ENCODE data around the gene C10orf62.

Gene C10orf62

DNA sequence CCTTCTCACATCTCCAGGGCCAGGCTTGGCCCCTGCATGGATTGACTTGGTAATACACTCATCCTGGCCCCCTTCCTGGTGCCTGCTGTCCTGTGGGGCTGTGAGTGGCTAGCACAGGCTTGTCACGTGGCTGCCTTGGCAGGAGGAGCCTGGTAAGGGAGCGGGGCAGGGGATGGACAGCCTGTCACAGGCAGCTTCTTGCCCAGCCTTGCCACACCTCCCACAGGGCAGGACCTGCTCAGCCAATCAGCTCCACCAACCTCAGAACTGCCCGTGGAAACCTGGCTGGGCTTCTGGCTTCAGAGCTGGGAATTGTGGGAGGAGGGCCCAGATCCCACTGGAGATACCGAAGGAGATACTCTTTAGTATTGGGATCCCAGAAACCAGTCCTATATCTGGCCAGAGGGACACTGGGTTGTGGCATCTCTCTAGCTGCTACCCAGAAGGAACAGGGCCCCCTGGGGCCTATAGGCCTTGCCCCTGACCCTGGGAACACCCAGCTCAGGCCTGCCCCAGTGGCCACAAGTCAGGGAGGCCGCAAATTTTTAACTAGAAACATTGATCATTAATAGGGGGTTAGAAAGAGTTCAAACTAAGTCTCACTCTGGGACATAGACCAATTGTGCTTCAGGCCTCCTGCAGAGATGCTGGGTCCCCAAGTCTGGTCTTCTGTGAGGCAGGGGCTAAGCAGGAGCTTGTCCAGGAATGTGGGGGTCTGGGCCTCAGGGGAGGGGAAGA lies 5.3 kb upstream of the C10orf62 start, which contains the start of gene HOGA1:
Gene HOGA1 (plus strand): TSS at position 330 of the 738 bp plus-strand sequence. CDS start 315 bp downstream, at position 645.
- no peak within 1 kb of the TSS for H3K4me3 ChIP-seq (ENCODE audit: low read length)
- no peaks in the 10 kb centered on the region for H3K27me3 ChIP-seq (ENCODE audit: insufficient read depth, low read length)
- H3K36me3 ChIP-seq (ENCODE audit: insufficient read depth, low read length) = no peaks in the 10 kb centered on the region
- H3K4me1 ChIP-seq (ENCODE audit: insufficient read depth, low read length) = no peaks in the 10 kb centered on the region
- no peak within 1 kb of the TSS for H2AFZ ChIP-seq (ENCODE audit: low read depth, low read length)
- H3K9me3 ChIP-seq (ENCODE audit: low read length) = no peaks in the 10 kb centered on the region

DNA sequence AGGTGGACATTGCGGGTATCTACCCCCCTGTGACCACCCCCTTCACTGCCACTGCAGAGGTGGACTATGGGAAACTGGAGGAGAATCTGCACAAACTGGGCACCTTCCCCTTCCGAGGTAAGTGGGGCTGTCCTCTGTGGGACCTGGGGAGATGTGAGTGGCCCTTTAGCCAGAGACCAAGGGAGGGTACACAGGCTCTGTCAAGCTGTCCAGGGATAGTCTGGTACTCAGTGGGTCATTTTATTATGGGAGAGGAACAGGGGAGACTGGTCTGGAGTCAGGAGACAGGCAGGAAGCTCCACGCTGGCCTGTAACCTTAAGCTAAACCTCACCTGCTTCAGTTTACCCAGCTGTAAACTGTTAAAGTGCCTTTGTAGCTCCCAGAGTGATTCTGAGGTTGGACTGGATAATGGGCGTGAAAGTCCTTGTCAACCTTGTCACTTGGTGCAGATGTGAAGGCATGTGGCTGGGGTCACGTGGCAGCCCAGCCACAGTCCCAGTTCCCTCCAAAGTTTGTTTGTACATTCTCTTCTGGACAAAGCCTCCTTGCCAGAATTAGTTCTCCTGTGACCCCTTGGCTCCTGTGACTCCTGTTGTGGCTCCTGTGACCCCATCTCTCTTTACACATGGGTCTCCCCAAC lies 4.6 kb upstream of the C10orf62 start:
- H3K4me1 ChIP-seq (ENCODE audit: insufficient read depth, low read length) = no peaks in the 10 kb centered on the region
- no peaks in the 10 kb centered on the region for H3K27me3 ChIP-seq (ENCODE audit: insufficient read depth, low read length)
- no peaks in the 10 kb centered on the region for H3K9me3 ChIP-seq (ENCODE audit: low read length)

DNA sequence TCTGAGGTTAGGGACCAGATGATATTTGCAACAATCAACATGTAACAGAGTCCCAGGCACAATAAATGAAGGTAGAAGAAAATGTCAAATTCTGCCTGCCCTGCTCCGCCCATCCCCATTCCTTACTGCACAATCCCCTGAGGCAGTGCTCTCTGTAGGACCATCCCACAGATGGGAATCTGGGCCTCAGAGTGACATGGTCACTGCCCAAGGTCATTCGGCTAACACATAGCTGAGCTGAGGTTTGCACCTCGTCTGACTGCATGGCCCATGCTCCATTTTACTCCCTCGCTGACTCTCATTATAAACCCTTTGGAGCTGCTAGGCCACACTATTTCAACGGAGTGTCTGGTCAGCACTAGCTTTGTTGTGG lies 4.1 kb upstream of the C10orf62 start:
- Histone ChIP-seq H3K4me1 (ENCODE audit: insufficient read depth, low read length) (no peaks in the 10 kb centered on the region), H2AFZ (ENCODE audit: low read depth, low read length) (no peak overlapping the region), H3K9me3 (ENCODE audit: low read length) (no peaks in the 10 kb centered on the region), H3K36me3 (ENCODE audit: insufficient read depth, low read length) (no peaks in the 10 kb centered on the region), H3K4me3 (ENCODE audit: low read length) (no peak overlapping the region), H3K27me3 (ENCODE audit: insufficient read depth, low read length) (no peaks in the 10 kb centered on the region)

More for the DNA sequence above, 4.6 kb upstream of the C10orf62 start:
- Histone ChIP-seq H3K4me3 (ENCODE audit: low read length) (no peak overlapping the region), H2AFZ (ENCODE audit: low read depth, low read length) (no peak overlapping the region), H3K36me3 (ENCODE audit: insufficient read depth, low read length) (no peaks in the 10 kb centered on the region)

DNA sequence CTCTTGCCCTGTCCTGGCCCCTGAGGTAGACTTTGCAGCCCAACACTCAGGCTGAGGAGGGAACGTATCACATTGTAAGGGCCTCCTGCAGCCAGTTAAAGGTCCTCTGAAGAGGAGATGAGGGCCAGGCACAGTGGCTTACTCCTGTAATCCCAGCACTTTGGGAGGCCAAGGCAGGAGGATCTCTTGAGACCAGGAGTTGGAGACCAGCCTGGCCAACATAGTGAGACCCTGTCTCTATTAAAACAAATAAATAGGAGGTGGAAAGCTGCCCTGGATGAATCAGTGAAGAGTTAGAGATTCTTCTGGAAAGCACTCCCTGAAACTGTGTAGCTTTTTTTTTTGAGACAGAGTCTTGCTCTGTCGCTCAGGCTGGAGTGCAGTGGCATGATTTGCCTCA lies 2.3 kb upstream of the C10orf62 start:
- Histone ChIP-seq H3K9me3 (ENCODE audit: low read length) (no peaks in the 10 kb centered on the region), H3K4me1 (ENCODE audit: insufficient read depth, low read length) (no peaks in the 10 kb centered on the region), H3K27me3 (ENCODE audit: insufficient read depth, low read length) (no peaks in the 10 kb centered on the region), H2AFZ (ENCODE audit: low read depth, low read length) (no peak overlapping the region), H3K36me3 (ENCODE audit: insufficient read depth, low read length) (no peaks in the 10 kb centered on the region), H3K4me3 (ENCODE audit: low read length) (no peak overlapping the region)

DNA sequence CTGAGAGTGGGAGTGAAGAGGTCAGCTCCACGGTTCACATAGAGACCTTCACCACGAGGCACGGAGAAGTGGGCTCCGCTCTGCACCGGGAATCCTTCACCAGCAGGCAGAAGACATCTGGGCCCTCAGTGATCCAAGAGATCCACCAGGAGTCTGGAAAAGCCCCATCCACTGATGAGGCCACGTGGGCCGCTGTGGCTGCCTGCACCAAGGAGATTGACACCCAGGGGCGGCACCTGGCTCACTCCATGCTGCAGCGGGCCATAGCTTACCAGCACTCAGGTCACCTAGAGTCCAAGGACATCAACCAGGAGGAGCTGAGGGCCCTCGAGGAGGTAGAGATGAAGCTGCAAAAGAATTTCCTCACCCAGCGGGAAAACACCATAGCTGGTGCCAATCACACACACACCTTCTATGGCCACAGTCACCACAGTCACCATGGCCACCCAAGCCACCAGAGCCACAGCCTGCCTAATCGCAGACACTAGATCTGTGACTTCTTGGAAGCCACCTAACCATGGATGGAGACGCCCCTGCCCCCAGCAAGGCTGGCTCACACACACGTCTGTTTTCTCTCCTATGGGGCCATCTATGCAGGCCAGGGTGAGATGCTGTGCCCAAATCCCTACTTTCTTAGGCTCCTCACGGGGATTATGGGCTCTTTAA lies 694 bp downstream of the C10orf62 start:
- H3K36me3 ChIP-seq (ENCODE audit: insufficient read depth, low read length) = no peaks in the 10 kb centered on the region
- no peak overlapping the region for H2AFZ ChIP-seq (ENCODE audit: low read depth, low read length)
- H3K4me3 ChIP-seq (ENCODE audit: low read length) = no peak overlapping the region
- H3K4me1 ChIP-seq (ENCODE audit: insufficient read depth, low read length) = no peaks in the 10 kb centered on the region
- no peaks in the 10 kb centered on the region for H3K9me3 ChIP-seq (ENCODE audit: low read length)
- H3K27me3 ChIP-seq (ENCODE audit: insufficient read depth, low read length) = no peaks in the 10 kb centered on the region

DNA sequence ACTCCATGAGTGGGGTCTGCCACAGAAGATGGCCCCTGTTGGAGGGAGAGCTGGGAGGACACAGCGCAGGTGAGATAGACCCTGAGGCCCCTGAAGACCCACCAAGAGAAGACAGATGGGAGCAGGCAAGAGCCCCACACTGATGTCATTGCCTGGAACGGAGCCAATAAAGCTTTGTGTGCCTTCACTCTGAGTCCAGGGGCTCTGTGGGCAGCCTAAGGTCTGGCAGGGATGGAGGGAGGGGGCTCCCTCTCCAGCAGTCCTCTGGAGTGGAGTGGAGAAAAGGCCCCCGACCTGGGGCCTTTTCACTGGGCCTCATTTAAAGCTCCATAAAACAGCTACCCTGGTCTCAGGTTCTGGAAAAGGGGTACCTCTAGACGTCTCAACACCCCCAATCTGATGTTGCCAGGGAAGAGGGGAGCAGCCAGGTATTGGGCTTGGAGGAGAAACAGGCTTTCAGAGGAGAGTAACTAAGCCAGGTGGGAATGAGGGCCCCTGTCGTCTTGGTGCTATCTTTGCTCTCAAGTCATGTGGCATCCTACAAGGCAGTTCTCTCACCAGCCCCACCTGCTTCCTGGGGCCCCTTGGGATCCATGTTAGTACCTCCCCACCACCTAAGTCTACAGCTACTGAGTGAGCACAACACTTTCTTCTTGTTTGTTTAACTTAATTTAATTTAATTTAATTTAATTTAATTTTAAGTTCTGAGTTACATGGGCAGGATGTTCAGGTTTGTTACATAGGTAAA lies 1.4 kb downstream of the C10orf62 start:
- H3K4me3 ChIP-seq (ENCODE audit: low read length) = no peak overlapping the region
- H3K27me3 ChIP-seq (ENCODE audit: insufficient read depth, low read length) = no peaks in the 10 kb centered on the region
- H2AFZ ChIP-seq (ENCODE audit: low read depth, low read length) = no peak overlapping the region
- no peaks in the 10 kb centered on the region for H3K36me3 ChIP-seq (ENCODE audit: insufficient read depth, low read length)
- peaks cover under 1% of the 10 kb centered on the region for H3K4me1 ChIP-seq (ENCODE audit: insufficient read depth, low read length)
- no peaks in the 10 kb centered on the region for H3K9me3 ChIP-seq (ENCODE audit: low read length)

DNA sequence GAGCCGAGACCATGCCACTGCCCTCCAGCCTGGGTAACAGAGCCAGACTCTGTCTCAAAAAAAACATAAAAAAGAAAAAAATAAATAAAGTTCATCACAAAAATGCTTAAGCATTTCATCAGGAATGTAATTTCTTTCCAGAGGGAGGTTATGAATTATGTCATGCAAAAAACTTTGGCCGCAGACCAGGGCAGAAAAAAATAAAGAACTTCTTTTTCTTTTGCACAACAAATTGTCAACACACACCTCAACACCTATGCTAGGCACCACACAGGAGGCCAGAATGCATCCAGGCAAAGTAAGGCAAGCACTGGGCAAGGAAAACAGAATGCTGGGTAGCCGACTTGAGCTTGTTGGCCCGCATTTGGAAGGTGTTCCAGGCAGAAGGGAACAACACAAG lies 3.9 kb downstream of the C10orf62 start:
- Histone ChIP-seq H2AFZ (ENCODE audit: low read depth, low read length) (no peak overlapping the region), H3K27me3 (ENCODE audit: insufficient read depth, low read length) (no peaks in the 10 kb centered on the region), H3K9me3 (ENCODE audit: low read length) (no peaks in the 10 kb centered on the region), H3K4me3 (ENCODE audit: low read length) (no peak overlapping the region), H3K36me3 (ENCODE audit: insufficient read depth, low read length) (no peaks in the 10 kb centered on the region), H3K4me1 (ENCODE audit: insufficient read depth, low read length) (peaks cover 5% of the 10 kb centered on the region)

DNA sequence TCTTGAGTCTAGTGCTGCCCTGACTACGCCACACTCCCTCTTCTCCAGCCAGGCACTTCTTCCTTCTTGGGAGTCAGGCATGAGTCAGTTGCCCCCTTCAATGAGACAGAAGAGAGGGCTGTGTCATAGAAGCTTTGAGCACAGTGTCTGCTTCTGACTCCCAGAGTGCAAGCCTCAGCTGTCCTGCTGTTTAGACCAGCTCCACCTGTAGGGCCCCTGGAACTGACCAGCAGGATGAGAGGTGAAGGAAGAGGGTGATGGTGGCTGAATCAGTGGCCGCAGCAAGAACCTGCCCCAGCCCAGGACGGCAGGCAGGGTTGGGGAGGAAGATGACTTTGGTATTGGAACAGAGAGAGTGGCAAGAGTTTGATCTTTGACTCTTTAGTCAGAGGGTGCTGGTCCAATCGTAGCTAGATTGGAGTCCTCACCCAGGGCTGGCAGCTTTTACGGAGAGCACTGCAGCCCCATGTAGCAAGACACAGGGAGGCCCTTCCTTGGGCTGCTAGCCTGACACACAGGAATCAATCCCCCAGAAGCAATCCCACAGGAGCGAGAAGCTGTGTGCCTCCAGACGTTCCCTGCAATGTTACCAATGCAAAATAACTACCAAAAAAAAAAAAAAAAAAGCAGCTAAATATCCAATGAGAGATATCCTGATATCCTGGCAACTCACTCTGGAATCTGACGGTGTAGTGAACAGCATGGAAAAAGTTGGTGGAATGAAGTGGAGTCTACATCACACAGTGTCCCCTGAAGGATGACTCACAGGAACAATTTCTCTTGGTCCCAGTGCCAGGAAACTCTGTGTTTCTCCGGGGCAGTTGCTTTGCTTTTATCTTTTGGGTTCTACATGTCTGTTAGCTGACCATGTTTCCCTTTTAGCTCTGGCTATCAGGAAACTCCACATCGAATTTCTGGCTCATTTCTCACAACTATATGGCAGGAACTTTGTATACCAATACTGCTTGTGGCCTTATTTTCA lies 6.9 kb downstream of the C10orf62 start:
- H3K4me1 ChIP-seq (ENCODE audit: insufficient read depth, low read length) = peaks cover 5% of the 10 kb centered on the region
- H3K4me3 ChIP-seq (ENCODE audit: low read length) = no peak overlapping the region
- no peaks in the 10 kb centered on the region for H3K36me3 ChIP-seq (ENCODE audit: insufficient read depth, low read length)
- H2AFZ ChIP-seq (ENCODE audit: low read depth, low read length) = no peak overlapping the region
- H3K27me3 ChIP-seq (ENCODE audit: insufficient read depth, low read length) = no peaks in the 10 kb centered on the region
- no peaks in the 10 kb centered on the region for H3K9me3 ChIP-seq (ENCODE audit: low read length)

DNA sequence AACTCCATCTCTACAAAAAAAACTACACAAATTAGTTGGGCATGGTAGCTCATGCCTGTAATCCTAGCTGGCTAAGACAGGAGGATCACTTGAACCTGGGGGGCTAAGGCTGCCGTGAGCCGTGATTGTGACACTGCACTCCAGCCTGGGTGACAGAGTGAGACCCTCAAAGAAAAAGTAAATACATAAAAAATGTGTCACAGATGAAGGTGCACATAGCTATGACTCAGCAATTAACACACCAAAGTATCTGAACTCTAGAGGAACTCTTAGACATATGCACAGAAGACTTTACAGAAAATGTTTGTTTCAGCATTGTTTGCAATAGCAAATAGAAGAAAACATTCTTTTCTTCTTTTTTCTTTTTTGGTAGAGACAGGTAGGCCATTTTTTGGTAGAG lies 8.3 kb downstream of the C10orf62 start:
- H2AFZ ChIP-seq (ENCODE audit: low read depth, low read length) = no peak overlapping the region
- H3K36me3 ChIP-seq (ENCODE audit: insufficient read depth, low read length) = no peaks in the 10 kb centered on the region
- H3K4me3 ChIP-seq (ENCODE audit: low read length) = no peak overlapping the region
- no peaks in the 10 kb centered on the region for H3K9me3 ChIP-seq (ENCODE audit: low read length)
- no peaks in the 10 kb centered on the region for H3K27me3 ChIP-seq (ENCODE audit: insufficient read depth, low read length)
- H3K4me1 ChIP-seq (ENCODE audit: insufficient read depth, low read length) = peaks cover 5% of the 10 kb centered on the region

DNA sequence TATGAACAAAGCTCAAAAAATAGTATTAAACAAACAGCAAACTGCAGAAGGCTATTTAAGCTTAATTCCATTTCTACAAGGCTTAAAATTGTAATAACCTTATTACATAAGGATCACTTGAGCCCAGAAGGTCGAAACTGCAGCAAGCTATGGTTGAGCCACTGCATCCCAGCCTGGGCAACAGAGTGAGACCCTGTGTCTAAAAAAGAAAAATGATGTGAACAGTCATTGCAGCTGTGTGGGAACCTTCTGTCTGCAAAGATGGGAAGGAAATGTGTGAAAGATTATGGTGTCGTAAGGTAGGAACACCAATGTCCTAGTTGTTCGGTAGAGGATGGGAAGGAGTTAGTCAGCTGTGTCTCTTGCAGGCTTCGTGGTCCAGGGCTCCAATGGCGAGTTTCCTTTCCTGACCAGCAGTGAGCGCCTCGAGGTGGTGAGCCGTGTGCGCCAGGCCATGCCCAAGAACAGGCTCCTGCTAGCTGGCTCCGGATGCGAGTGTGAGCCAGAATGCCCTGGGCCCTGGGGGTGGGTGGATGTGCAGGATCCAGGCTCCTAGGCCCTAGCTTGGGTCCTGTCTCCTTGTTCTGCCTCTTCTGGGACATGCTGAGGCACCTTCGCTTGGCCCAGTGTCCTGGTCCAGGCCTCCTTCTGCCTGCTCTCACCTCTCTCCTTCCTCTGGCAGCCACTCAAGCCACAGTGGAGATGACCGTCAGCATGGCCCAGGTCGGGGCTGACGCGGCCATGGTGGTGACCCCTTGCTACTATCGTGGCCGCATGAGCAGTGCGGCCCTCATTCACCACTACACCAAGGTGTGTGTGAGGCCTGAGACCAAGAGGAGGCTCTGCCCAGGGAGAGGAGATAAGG lies 9.1 kb downstream of the C10orf62 start:
- H3K27me3 ChIP-seq (ENCODE audit: insufficient read depth, low read length) = no peaks in the 10 kb centered on the region
- no peaks in the 10 kb centered on the region for H3K9me3 ChIP-seq (ENCODE audit: low read length)
- H3K36me3 ChIP-seq (ENCODE audit: insufficient read depth, low read length) = no peaks in the 10 kb centered on the region
- H3K4me3 ChIP-seq (ENCODE audit: low read length) = no peak overlapping the region
- H2AFZ ChIP-seq (ENCODE audit: low read depth, low read length) = no peak overlapping the region
- peaks cover 5% of the 10 kb centered on the region for H3K4me1 ChIP-seq (ENCODE audit: insufficient read depth, low read length)

DNA sequence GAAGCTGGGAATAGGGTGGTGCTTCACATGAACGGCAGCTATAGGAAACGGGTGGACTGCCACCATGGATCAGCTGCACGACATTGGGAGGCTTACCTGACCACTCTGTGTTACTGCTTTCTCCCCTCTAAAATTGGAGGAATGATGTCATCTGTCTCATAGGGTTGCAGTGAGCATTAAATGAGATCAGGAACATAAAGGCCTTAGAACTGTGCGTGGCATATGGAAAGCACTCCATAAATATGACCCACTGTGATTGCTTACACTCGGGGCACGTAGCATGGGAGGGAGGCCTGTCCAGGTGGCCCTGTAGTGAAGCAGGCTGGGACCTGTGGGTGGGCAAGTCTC lies 9.7 kb downstream of the C10orf62 start:
- Histone ChIP-seq H3K4me3 (ENCODE audit: low read length) (no peak overlapping the region), H3K4me1 (ENCODE audit: insufficient read depth, low read length) (peaks cover 5% of the 10 kb centered on the region), H2AFZ (ENCODE audit: low read depth, low read length) (no peak overlapping the region), H3K9me3 (ENCODE audit: low read length) (no peaks in the 10 kb centered on the region), H3K27me3 (ENCODE audit: insufficient read depth, low read length) (no peaks in the 10 kb centered on the region), H3K36me3 (ENCODE audit: insufficient read depth, low read length) (no peaks in the 10 kb centered on the region)
